ENCODE measurements around the gene SYT11. TPM values are rescaled to one million over a fixed set of nuclear protein-coding genes. Genes with fewer than 3 reads are reported as not detected.

Gene SYT11
- total and polyA plus RNA-seq, 10 of the 15 experiments (the other 5 are each of a cell fraction or from before 2014, with no cell fraction given): 7.7 to 21.2 (median 13.5) TPM

DNA sequence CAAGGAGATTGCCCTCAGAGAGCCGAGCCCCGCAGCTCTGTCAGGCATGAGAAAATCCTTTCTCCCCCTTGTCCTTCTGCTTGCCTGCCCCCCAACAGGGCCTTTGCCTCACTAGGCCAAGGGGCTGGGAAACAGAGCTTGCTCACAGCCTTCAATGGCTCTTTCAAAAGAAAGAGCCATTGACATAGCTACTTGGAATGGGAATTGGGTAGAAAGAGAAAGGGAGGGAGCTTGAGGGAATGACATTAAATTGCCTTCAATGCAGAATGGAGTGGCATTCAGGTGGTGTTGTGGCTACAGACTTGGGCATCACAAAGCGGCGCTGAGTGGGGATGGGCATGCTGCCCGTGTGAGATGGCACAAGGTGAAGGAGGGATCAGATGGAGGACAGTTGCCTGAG lies 13.2 kb downstream of the SYT11 start:
- no peak overlapping the region for H3K4me3 ChIP-seq
- 99% methylated on average over 5 of the region's 5 CpGs for WGBS (ENCODE audit: insufficient coverage, insufficient replicate concordance, low lambda C conversion rate, missing lambda C conversion rate)
- no peaks in the 10 kb centered on the region for H3K9me3 ChIP-seq (replicated peaks; ENCODE audit: control insufficient read depth, insufficient read depth, low read length)
- H3K79me2 ChIP-seq (ENCODE audit: control insufficient read depth, insufficient read depth, low read length): no peaks in the 10 kb centered on the region
- DNase-seq (ENCODE audit: low read depth, low spot score) (no peak), ATAC-seq (no peak), FAIRE-seq (no peak)
- H3K27me3 ChIP-seq (replicated peaks in 1 of 2; ENCODE audit: control insufficient read depth in 2 of 2, insufficient read depth in 2 of 2, low read length in 1 of 2): no peaks in the 10 kb centered on the region
- ChIA-PET POLR2A (interaction anchor here (0.5 to 1.6 kb wide), 3 partner anchors 13 to 61 kb away, joined by 3 to 5 read pairs (median 4); partner anchors contain the start of gene SYT11), CTCF (interaction anchor here (1.2 to 1.5 kb wide), 3 partner anchors 11 to 20 kb away, joined by 3 to 5 read pairs (median 4); no protein-coding TSS in a partner anchor), SMC1A (ENCODE audit: uncharacterized antibody, unreplicated experiment) (interaction anchor here (1.2 to 1.9 kb wide), 2 partner anchors 10 to 11 kb away, joined by 3 to 8 read pairs; no protein-coding TSS in a partner anchor), RAD21 (ENCODE audit: unreplicated experiment) (interaction anchor here (0.6 kb wide), 2 partner anchors 66 to 117 kb away, joined by 3 read pairs; no protein-coding TSS in a partner anchor)
- in situ Hi-C loops (cut with MboI): no loop called here
- no peak overlapping the region for H3K4me2 ChIP-seq (ENCODE audit: control insufficient read depth, insufficient read depth)
- H3K27ac ChIP-seq (ENCODE audit: control insufficient read depth, insufficient read depth): no peak overlapping the region
- peaks cover 0 to 1% of the 10 kb centered on the region in 2 experiments; a peak in 2 of 4 replicates for H3K36me3 ChIP-seq (ENCODE audit: control insufficient read depth in 2 of 2, insufficient read depth in 2 of 2, low read length in 1 of 2)
- no peaks in the 10 kb centered on the region for H3K4me1 ChIP-seq (ENCODE audit: control insufficient read depth, insufficient read depth, low read length)
- intact Hi-C loops (cut with micrococcal nuclease; ENCODE audit: unreplicated experiment): no loop called here
- BruUV-seq (replicated peaks): no TSS peak
- no peak overlapping the region for H3K9ac ChIP-seq (ENCODE audit: control insufficient read depth, insufficient read depth, low read length)
- no peaks in the 10 kb centered on the region for H4K20me1 ChIP-seq (ENCODE audit: control insufficient read depth, insufficient read depth)
- no peak overlapping the region for H2AFZ ChIP-seq (ENCODE audit: control insufficient read depth, low read depth, low read length)
- TF ChIP-seq, protein P1, sequence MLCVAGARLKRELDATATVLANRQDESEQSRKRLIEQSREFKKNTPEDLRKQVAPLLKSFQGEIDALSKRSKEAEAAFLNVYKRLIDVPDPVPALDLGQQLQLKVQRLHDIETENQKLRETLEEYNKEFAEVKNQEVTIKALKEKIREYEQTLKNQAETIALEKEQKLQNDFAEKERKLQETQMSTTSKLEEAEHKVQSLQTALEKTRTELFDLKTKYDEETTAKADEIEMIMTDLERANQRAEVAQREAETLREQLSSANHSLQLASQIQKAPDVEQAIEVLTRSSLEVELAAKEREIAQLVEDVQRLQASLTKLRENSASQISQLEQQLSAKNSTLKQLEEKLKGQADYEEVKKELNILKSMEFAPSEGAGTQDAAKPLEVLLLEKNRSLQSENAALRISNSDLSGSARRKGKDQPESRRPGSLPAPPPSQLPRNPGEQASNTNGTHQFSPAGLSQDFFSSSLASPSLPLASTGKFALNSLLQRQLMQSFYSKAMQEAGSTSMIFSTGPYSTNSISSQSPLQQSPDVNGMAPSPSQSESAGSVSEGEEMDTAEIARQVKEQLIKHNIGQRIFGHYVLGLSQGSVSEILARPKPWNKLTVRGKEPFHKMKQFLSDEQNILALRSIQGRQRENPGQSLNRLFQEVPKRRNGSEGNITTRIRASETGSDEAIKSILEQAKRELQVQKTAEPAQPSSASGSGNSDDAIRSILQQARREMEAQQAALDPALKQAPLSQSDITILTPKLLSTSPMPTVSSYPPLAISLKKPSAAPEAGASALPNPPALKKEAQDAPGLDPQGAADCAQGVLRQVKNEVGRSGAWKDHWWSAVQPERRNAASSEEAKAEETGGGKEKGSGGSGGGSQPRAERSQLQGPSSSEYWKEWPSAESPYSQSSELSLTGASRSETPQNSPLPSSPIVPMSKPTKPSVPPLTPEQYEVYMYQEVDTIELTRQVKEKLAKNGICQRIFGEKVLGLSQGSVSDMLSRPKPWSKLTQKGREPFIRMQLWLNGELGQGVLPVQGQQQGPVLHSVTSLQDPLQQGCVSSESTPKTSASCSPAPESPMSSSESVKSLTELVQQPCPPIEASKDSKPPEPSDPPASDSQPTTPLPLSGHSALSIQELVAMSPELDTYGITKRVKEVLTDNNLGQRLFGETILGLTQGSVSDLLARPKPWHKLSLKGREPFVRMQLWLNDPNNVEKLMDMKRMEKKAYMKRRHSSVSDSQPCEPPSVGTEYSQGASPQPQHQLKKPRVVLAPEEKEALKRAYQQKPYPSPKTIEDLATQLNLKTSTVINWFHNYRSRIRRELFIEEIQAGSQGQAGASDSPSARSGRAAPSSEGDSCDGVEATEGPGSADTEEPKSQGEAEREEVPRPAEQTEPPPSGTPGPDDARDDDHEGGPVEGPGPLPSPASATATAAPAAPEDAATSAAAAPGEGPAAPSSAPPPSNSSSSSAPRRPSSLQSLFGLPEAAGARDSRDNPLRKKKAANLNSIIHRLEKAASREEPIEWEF (IDR thresholded peaks at IDR 0.05; ENCODE audit: insufficient replicate concordance, low read depth, low read length): no peak
- TF ChIP-seq POLR2AphosphoS2 (IDR thresholded peaks at IDR 0.05; ENCODE audit: low read depth, low read length) (no peak), RAD51 (IDR thresholded peaks at IDR 0.05) (no peak), SUZ12 (IDR thresholded peaks at IDR 0.05; ENCODE audit: unreplicated experiment) (no peak), NBN (IDR thresholded peaks at IDR 0.05) (no peak), GABPA (IDR thresholded peaks at IDR 0.05; ENCODE audit: low read depth) (no peak), EP300 (IDR thresholded peaks at IDR 0.05; ENCODE audit: borderline replicate concordance in 1 of 2, control insufficient read depth in 1 of 2, low read depth in 2 of 2, low read length in 2 of 2) (no peak), PAX8 (IDR thresholded peaks at IDR 0.05) (no peak), MTA2 (IDR thresholded peaks at IDR 0.05; ENCODE audit: low read depth) (no peak), EZH2 (IDR thresholded peaks at IDR 0.05; ENCODE audit: borderline replicate concordance, control insufficient read depth, low read depth, low read length) (no peak), DPF2 (IDR thresholded peaks at IDR 0.05) (no peak)
- TF ChIP-seq, protein P2, sequence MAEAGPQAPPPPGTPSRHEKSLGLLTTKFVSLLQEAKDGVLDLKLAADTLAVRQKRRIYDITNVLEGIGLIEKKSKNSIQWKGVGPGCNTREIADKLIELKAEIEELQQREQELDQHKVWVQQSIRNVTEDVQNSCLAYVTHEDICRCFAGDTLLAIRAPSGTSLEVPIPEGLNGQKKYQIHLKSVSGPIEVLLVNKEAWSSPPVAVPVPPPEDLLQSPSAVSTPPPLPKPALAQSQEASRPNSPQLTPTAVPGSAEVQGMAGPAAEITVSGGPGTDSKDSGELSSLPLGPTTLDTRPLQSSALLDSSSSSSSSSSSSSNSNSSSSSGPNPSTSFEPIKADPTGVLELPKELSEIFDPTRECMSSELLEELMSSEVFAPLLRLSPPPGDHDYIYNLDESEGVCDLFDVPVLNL (IDR thresholded peaks at IDR 0.05; ENCODE audit: low read depth, low read length): no peak
- TF ChIP-seq, protein P3, sequence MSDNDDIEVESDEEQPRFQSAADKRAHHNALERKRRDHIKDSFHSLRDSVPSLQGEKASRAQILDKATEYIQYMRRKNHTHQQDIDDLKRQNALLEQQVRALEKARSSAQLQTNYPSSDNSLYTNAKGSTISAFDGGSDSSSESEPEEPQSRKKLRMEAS (IDR thresholded peaks at IDR 0.05; ENCODE audit: low read depth, low read length): no peak
- TF ChIP-seq, protein P4, sequence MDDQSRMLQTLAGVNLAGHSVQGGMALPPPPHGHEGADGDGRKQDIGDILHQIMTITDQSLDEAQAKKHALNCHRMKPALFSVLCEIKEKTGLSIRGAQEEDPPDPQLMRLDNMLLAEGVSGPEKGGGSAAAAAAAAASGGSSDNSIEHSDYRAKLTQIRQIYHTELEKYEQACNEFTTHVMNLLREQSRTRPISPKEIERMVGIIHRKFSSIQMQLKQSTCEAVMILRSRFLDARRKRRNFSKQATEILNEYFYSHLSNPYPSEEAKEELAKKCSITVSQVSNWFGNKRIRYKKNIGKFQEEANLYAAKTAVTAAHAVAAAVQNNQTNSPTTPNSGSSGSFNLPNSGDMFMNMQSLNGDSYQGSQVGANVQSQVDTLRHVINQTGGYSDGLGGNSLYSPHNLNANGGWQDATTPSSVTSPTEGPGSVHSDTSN (IDR thresholded peaks at IDR 0.05; ENCODE audit: insufficient replicate concordance, low read depth, low read length): no peak

All from GM12878 (cell line).